Activated T-cell treated with anti-CD3 and anti-CD28 coated beads for 4 hours (primary cell): Measurements from ENCODE around the gene RPTOR.

Experiments used
- DNase-seq: peaks from one replicate; pipeline ENCODE4 v3.0.0-alpha.2; 2020

RPTOR gene

DNA sequence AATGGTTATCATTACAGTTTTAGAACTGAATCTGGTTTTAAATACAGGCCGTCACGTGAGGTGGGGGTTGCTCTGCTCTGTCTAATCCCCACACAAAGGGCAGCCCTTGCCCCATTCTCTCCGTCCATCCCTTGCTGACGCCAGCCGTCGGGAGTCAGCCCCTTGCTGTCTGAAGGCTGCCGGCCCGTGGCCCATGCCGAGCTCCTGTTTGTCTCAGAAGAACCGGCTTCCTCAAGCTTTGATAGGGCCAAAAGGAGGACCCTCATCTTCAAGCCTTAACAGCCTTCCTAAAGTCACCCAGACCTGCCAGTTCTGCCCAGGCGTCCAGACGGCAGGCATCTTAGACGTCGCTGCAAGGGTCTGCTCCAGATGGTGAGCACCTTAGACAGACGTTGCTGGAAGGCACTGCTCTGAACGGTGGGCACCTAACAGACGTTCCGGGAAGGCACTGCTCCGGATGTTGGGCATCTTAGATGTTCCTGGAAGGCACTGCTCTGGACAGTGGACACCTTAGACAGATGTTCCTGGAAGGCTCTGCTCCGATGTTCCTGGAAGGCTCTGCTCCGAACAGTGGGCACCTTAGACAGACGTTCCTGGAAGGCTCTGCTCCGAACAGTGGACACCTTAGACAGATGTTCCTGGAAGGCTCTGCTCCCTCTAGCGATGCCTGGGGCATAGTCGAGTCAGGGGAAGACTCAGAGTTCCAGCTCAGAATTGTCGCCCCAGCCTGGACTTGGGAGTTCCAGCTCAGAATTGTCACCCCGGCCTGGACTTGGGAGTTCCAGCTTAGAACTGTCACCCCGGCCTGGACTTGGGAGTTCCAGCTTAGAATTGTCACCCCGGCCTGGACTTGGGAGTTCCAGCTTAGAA is 411.9 kb downstream of the RPTOR start:
- DNase-seq: no peak

DNA sequence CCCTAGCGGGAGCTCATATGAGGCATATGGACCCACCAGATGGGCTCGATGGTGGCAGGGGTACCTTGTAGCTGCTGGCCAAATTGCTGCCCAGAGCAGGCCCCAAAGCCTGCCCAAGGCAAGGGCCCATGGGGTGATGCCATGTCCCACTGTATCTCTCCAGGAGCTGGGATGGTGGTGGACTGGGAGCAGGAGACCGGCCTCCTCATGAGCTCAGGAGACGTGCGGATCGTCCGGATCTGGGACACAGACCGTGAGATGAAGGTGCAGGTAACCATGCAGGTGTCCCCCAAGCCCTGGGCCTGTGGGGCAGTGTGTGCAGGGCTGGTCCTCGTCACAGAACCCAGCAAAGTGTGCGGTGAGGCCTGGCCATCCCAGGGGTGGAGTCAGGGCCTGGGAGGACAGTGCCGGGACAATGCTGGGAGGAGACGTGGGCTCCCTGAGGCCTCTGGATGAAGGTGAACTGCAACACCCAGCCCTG is 412.9 kb downstream of the RPTOR start:
- DNase-seq: no peak

DNA sequence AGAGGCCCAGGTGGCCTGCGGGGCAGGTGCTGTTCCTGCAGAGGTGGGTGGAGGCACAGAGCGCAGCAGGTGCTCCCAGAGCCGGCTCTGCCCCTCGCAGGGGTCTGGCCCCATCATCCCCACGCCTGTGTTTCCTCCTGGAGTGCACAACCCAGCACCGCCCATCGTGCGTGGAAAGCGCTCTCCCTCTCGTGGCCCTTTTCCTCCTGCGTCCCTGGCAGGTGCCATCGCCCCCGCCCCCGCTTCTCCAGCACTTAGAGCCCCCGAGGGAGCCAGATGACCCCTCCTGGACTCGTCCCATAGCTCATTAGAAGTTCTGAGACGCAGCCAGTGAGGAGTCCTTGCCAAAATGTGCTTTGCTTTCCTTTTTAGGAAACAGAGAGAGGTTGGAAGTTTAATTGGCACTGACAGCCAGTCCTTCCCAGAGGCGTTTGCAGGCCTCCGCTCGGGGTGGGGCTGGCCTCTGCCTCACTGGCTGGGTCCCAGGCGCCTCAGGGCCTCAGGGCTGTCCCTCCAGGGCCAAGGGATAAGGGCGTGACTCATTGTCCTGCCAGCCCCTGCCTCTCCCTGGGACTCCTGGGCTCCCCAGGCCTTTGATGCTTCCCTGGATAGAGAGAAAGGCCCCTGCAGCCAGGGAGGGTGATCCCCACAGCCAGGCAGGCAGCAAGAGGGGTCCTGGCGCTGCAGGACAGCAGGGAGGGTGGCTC is 414.8 kb downstream of the RPTOR start:
- DNase-seq: no peak

DNA sequence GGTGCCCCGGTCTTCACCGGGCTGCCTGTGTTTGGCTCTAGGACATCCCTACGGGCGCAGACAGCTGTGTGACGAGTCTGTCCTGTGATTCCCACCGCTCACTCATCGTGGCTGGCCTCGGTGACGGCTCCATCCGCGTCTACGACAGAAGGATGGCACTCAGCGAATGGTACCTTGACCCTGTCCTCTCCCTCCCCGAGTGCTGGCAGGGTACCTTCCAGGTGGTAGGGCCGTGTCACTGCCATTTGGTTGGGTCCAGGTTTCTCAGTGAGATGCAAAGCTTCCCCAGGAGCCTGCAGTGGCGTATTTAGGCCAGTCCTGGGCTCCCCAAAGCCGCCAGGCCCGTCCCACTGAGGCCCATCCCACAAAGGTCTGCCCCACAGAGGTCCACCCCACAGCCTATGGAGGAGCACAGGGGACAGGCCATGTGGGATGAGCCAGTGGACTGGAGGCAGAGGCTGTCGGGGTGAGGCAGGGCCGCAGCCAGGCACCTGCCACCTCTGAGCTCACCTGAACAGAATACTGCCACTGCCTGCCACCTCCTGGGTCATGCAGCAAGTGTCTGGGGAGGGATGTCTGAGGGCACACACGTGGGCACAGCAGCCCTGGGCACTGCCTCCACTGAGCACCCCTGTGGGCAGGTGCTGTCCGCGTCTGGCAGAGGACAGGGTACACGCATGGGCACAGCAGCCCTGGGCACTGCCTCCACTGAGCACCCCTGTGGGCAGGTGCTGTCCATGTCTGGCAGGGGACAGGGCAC is 415.6 kb downstream of the RPTOR start:
- no peak for DNase-seq

DNA sequence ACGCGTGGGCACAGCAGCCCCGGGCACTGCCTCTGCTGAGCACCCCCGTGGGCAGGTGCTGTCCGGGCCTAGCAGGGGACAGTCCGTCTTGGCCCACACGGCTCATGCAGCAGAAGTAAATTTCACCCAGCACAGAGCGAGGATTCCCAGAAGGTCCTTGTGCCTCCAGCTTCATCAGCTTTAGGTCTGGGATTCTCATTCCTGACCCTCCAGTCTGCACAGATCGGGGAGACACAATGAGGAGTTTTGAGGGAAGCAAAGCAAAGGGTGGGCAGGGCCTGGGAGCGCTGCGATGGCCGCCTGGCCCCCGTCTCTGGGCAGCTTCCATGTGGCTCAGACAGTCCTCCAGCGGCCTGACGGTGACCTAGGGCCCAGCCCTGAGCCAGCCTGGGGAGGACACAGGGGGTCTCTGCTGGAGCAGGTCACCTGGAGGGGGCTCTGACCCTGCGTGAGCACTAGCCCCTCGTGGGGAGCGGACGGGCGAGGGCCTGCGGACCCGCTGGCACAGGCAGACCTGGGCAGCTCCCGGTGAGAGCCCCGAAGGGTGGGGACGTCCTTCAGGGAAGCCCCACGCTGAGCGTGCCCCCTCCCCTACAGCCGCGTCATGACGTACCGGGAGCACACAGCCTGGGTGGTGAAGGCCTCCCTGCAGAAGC is 416.3 kb downstream of the RPTOR start:
- no peak for DNase-seq

DNA sequence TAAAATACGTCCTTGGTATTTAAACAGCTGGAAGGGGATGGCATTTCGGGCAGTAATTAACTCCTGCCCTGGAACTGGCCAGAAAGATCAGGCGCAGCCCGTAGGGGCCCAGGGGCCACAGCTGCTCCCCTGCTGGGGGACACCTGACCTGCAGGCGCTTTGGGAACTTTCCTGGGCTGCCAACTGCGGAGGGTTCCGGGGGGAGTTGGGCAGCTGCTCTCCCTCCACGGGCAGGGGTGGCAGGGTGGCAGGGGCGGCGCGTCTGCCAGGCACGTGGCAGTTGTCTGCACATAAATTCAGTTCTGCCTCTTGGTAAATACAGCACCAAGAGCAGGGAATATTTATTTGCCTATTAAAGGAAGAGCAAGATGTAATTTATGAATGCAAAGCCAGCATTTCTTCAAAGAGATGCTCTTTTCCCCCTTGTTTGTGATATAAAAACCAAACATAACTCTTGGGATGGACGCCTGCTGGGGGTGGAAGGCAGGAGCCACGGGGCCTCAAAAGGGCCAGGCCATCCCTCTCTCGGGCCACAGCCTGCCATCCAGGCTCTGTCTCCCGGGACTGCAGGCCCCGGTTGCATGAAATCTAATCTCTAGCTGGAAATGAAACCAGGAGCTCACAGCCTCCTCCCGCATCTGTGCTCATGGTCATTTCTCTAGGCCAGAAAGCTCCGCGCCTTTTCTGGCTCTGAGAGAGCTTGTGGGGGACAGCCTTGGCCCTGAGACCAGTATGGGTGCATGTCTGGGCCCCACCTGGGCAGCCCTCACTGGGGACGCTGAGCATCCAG is 417.1 kb downstream of the RPTOR start:
- no peak for DNase-seq

DNA sequence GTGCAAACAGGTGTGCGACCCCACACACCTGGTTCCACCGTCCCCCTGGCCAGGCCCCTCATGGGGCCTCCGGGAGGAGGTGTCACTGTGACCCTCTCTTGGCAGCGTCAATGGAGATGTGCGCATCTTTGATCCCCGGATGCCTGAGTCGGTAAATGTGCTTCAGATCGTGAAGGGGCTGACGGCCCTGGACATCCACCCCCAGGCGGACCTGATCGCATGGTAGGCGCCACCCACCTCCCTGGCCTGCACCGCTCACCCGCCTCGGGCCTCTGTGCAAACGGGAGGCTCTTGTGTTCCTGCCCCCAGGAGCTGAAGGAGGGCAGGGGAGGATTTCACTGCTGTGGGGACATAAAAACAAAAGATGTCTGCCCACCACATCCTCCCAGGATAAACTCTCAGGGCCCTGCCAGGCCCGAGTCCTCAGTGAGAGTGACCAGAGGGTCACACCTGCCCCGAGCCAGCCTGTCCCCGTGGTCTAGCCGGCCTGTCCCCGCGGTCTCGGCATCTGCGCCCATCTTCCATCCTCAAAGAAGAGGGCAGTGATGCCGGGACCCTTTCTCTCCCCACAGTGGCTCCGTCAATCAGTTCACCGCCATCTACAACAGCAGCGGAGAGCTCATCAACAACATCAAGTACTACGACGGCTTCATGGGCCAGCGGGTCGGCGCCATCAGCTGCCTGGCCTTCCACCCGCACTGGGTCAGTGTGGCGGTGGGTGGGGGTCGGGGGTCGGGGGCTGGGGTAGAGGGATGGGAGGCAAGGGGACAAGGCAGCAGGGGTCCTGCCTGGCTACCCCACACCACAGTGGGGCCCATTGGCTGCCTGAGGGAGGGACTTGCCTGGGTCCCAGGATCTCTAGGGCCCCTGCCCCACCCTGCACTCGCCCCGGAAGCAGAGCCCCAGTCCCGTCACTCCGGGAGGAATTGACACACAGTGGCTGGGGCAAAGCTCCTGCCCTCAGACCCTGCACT is 418.0 kb downstream of the RPTOR start:
- no peak for DNase-seq

DNA sequence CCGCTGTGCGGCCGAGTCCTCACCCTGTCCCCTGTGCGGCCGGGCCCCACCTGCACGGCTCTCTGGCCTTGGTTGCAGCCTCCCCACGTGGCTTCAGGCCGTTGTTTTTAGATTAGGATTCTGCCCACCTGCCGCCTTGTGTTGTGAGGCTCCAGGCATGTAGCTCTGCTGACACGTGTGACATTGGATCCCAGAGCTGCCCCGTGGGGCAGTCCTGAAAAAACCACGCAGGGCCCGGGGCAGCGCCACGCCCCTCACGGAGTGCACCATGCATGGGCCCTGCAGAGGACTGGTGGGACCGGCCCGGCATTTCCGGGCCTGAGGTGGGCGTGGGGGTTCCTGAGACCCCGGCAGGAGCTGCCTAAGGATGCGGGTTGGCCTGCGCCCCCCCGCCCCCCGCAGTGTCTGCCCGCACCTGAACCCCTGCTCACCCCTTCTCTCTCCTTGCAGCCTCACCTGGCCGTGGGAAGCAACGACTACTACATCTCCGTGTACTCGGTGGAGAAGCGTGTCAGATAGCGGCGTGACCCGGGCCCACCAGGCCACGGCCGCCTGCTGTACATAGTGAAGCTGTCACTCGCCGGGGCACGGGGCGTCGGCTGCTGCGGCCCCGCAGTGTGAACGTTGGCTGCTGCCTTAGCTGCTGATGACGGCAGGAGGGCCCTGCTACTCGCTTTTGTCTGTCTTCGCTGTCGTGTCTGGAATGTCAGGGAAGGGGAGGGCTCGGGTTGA is 419.3 kb downstream of the RPTOR start:
- DNase-seq: no peak

DNA sequence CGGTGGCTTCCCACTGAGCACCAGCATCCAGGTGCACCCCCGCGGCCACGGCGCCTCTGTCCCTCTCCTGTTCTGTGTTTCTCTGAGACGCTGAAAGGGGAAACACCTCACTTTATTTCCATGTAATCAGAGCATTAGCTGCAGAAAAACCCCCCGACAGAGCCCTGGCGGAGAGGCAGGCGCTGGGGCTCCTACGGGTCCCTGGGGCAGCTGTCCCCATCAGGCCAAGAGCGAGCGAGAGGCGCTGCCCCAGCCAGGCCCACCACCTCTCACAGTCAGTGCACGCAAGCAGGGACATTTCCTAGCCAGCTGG is 419.9 kb downstream of the RPTOR start:
- DNase-seq: no peak

DNA sequence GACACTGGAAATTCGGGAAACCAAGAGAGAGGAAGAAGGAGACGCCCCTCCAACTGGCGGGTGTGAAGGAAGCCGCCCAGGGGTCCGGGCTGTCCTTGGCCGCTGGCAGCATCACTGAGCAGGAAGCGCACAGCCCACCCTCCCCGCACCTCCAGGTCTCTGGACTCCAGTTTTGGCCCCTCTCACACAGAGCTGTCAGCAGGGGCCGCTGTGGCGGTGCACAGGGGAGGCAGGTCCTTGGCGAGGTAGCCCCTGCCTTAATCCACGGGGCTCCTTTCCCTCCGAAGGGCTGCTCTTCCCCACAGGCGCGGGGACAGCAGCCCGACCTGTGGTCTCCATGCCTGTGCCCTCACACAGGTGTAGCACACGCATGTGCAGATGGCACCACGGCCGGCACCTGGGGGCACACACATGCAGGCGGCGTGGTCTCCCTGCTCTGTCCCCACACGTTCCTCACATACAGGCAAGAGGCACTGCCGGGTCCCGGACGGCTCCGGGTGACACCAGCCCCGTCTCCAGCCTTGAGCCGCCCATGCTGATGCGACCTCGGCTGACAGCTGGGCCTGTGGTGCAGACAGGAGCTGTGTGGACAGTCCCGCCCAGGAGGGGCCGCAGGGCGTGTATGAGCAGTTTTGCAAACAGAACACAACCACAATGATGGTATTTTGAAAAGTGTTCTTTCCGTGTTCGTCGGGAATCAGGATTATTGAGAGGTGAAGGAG is 420.4 kb downstream of the RPTOR start:
- DNase-seq: no peak

DNA sequence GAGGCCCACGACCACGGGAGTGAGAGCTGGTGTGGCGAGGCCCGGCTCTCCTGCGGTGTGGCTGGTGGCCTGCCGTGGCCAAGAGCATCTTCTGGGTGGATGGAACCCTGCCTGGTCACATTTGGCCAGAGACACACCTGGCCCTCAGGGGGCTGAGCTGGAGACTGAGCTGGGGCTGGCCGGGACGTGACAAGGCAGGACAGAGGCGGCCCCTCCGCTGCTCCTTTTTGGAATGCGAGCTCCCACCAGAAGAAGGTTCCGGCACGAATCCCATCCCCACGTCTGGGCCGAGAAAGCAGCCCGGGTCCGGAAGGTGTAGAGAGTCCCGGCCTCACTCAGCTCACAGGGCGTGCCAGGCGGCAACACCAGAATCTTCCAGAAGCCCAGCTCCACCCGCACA is 421.0 kb downstream of the RPTOR start:
- DNase-seq: no peak

DNA sequence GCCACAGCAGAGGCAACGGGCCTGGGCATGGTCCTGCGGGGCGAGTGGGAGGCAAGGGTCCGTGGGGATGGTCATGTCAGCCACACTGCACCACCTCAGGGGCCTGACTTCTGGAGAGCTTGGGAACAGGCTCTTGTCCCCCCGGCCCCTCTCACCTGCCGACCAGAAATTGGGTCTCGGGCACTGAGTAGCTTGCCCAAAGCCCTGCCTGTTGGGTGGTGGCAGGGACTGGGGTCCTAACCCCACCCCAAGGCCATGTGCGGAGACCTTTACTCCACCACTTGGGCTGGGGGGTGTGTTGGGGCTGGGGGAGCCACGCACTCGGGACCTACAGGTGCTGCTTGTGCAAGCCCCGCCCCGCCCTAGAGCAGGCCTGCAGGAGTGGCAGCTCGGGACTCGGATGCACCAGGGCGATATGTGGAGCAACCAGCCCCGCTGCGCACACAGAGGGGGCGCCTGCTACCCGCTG is 422.8 kb downstream of the RPTOR start:
- no peak for DNase-seq

DNA sequence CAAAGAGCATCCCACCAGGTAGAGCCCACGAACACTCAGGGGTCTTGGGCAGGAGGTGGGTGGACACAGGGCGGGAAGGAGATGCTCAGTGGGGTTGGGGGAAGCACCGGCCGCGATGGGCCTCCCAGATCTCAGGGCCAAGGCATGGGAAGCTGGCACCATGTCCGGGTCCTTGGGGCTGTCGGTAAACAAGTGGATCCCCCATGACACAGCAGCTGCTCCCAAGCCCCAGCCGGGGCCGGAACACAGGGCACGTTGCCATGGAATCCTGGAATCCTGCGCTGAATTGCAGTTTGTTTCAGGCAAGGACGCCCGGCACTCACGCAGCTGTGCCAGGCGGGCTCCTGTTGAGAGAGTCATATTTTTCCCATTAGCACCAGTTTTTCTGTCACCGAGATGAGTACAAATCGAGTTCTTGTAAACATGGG is 424.0 kb downstream of the RPTOR start:
- DNase-seq: no peak

DNA sequence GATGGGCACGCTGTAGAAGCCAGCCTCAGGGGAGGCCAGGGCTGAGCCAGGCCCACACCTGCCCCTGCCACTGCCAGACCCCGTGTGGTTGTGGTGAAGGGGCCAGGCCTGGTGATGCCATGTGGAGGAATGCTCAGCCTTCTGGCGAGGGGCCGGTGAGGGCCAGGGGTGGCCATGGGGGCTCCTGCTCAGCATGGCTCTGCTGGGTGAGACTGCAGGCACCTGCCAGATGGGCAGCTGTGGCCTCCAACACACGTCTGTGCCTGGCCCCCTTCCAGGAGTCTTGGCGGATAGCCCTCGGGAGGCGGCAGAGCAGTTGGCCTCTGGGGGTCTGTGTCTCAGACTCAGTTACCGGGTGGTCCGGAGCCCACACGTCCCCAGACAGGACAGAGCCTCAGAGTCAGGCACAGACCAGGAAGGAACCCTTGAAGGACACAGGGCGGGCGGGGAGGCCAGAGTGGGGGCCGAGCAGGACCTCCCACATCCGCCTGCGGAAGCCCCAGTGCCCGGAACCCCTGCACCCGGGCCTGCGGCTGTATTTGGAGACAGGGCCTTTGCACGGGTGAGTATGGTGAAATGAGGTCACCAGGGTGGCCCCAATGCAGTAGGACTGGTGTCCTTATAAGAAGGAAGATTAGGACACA is 424.5 kb downstream of the RPTOR start:
- DNase-seq: no peak

DNA sequence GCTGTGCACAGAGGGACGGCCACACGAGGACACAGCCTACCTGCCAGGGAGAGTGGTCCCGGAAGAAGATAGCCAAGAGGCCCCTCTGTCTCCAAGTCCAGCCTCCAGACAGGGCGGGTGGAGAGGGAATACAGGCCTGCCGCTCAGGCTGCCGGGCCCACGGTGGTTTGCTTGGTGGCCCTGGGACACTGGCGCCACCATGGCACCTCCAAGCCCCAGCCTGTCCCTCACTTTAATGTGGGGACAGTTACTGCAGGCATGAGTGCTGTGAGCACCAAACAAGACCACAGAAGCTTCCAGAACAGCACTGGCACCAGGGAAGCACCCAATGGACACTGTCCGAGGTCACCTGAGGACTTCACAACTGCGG is 425.0 kb downstream of the RPTOR start:
- no peak for DNase-seq

DNA sequence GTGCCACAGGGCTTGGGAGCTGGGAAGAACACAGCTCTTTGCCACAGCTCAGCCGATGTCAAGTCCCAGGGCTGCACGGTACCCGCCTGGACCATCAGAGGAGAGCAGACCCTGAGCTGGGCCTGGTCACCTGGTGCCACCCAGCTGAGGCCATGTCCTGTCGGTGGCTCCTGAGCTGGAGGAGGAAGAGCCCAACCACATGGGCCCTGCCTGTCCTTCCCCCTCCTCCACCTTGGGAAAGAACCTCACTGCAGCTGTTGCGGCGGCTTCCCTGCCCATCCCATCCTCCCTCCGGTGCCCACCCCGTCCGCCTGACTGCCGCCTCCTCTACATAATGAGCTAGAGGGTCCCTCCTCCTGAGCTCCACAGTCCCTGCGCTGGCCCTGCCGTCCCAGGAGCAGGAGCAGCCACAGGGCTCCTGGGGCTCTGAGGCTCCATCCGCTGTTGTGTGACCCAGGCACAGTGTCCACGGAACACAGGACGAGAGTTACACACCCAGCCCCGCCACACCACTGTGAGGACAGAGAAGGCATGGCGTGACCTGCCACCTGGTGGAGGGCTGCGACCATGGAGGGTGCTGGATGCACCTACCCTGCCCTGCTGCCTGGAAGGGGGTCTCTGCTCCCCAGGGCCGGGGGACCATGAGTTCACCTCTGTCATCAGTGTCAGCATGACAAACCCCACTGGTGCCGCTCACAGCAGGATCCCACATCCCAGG is 425.6 kb downstream of the RPTOR start:
- DNase-seq: no peak

DNA sequence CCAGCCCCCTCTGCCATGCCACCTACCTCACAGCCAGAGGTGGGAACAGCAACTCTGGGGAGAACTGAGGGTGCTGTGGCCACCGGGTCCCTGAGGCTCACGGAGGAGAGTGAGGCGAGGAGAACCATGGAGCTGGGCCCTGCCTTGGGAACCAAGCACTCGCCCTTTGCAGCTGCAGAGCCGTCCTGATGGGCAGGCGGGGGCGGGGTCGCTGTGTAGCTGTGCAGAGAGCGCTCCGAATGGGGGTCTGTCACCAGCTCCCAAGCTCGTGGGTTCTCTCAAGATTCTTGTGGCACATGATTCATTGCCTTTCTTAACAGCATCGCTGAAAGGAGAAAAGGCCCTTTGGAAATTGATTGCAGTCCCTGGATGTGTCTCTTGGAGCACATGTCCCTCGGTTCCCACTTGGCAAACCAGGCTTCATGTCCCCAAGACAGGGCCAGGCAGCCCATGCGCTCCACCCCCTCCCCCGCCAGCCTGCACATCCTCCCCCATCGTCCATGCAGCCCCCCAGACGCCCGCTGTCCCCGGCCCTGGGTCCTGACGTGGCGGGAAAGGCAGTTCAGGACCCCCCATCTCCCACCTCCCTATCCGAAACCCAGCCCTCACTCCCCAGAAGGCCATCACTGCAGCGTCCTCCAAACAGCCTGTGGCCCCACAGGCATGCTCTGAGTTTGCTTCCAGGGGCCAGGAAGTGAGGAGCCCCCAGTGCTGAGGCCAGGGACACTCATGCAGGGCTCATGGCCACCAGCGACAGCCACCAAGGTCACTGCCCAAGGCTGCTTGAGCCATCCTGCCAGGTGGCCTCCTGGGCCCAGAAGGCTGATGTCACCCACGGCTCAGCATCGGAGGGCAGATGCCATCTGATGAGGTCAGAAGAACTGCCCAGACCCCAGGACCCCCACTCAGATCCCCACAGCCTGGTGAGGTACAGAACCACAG is 426.4 kb downstream of the RPTOR start:
- no peak for DNase-seq
